DOHH2 (cell line): ENCODE data around the gene SLC7A5.

Experiments
- H3F3A ChIP-seq: fragments of 200-600 bp; sonication (generic), shearing (Covaris generic); 2 replicates; pipeline ENCODE4 v1.6.0; 2016; ENCODE audit warnings: antibody characterized with exemption, mild to moderate bottlenecking; ENCODE audit not compliant: control insufficient read depth, insufficient read depth
- H3K27ac ChIP-seq: fragments of 200-600 bp; sonication (generic); 2 replicates; pipeline ENCODE4 v1.5.1; 2014; ENCODE audit warnings: low read depth, mild to moderate bottlenecking, low read length, moderate library complexity
- H3K27me3 ChIP-seq: fragments of 200-600 bp; sonication (generic); 2 replicates; pipeline ENCODE4 v1.6.1; 2014; ENCODE audit warnings: mild to moderate bottlenecking, low read length, mixed read lengths; ENCODE audit not compliant: control insufficient read depth
- H3K36me3 ChIP-seq: fragments of 200-600 bp; sonication (generic); 2 replicates; pipeline ENCODE4 v1.6.1; 2014; ENCODE audit warnings: mild to moderate bottlenecking, low read length, moderate library complexity, mixed read lengths; ENCODE audit not compliant: control insufficient read depth
- H3K4me1 ChIP-seq: fragments of 200-600 bp; sonication (generic); 2 replicates; pipeline ENCODE4 v1.6.1; 2014; ENCODE audit warnings: mild to moderate bottlenecking, low read length, mixed read lengths; ENCODE audit not compliant: control insufficient read depth
- H3K4me2 ChIP-seq: fragments of 200-600 bp; sonication (generic); 2 replicates; pipeline ENCODE4 v1.6.0; 2014; ENCODE audit warnings: mild to moderate bottlenecking, low read length, moderate library complexity
- H3K4me3 ChIP-seq: fragments of 200-600 bp; sonication (generic); 2 replicates; pipeline ENCODE4 v1.5.1; 2014; ENCODE audit warnings: mild to moderate bottlenecking, low read length, mixed read lengths
- H3K79me2 ChIP-seq: fragments of 200-600 bp; sonication (generic); 2 replicates; pipeline ENCODE4 v1.6.1; 2014; ENCODE audit warnings: mild to moderate bottlenecking, low read length, mixed read lengths; ENCODE audit not compliant: control insufficient read depth
- H3K9me2 ChIP-seq: fragments of 200-600 bp; sonication (generic); replicated peaks from 2 replicates; pipeline ENCODE4 v1.6.1; 2014; ENCODE audit warnings: mild to moderate bottlenecking, low read length, mixed read lengths; ENCODE audit not compliant: control insufficient read depth
- H3K9me3 ChIP-seq: fragments of 200-600 bp; sonication (generic); 2 replicates; pipeline ENCODE4 v1.6.1; 2014; ENCODE audit warnings: antibody characterized with exemption, low read length, mixed read lengths; ENCODE audit not compliant: control insufficient read depth, insufficient read depth
- H4K20me1 ChIP-seq: fragments of 200-600 bp; sonication (generic); 2 replicates; pipeline ENCODE4 v1.6.0; 2014; ENCODE audit warnings: low read depth, mild to moderate bottlenecking, antibody characterized with exemption, low read length, moderate library complexity; ENCODE audit not compliant: control insufficient read depth, insufficient read depth
- CTCF ChIP-seq: fragments of 200-600 bp; sonication (generic); IDR thresholded peaks from one replicate; pipeline ENCODE4 v1.5.1; 2014; ENCODE audit warnings: antibody characterized with exemption, mild to moderate bottlenecking, low read depth, low read length; ENCODE audit not compliant: poor library complexity, severe bottlenecking
- EZH2phosphoT487 ChIP-seq: fragments of 200-600 bp; sonication (generic); IDR thresholded peaks from 2 replicates; pipeline ENCODE4 v1.6.1; 2017; ENCODE audit warnings: borderline replicate concordance, mild to moderate bottlenecking, antibody characterized with exemption, low read length, moderate library complexity, mixed read lengths

Gene SLC7A5

DNA sequence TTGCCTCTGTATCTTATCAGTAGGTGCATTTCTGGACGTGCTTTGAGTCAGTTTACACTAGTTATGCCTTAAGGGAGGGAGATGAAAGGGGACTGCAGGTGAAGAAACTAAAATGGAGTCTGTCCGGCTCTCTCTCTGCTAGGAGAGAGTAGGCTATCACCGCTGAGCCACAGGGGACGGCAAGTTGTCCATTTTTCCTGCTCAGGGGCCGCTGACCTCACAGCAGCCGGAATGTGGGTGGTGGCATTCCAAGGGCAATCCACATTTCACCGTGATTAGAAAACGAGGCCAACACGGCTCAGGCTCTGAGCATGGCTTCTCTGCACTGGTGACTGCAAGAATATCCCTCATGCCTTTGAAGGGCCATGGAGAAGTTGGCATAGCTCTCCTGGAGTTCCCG is 84.5 kb downstream of the SLC7A5 start:
- peaks cover 3% of the 10 kb centered on the region; the same call in 1 of the 2 replicates for H3K36me3 ChIP-seq
- H4K20me1 ChIP-seq = no peaks in the 10 kb centered on the region
- TF ChIP-seq CTCF (no peak), EZH2phosphoT487 (no peak)
- no peaks in the 10 kb centered on the region for H3K27me3 ChIP-seq
- no peaks in the 10 kb centered on the region for H3K9me2 ChIP-seq
- H3K79me2 ChIP-seq = no peaks in the 10 kb centered on the region
- H3K4me1 ChIP-seq = peaks cover 54% of the 10 kb centered on the region
- no peak overlapping the region for H3K27ac ChIP-seq
- H3F3A ChIP-seq = peaks cover 18% of the 10 kb centered on the region
- no peaks in the 10 kb centered on the region for H3K9me3 ChIP-seq
- no peak overlapping the region for H3K4me3 ChIP-seq
- no peak overlapping the region for H3K4me2 ChIP-seq

DNA sequence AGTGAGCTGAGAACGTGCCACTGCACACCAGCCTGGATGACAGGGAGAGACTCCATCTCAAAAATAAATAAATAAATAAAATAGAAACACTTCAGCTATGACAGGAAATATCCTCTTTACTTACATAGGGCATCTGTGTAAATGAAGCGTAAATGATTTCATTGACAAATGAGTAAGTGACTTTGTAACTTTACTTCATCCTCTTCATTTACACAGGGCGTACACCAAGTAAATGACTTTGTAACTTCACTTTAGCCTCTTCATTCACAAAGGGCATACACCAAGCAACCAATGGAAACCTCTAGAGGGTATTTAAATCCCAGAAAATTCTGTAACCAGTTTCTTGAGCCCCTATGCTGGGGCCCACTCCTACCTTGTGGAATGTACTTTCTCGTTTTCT is 87.3 kb downstream of the SLC7A5 start:
- Histone ChIP-seq H3F3A (peaks cover 21% of the 10 kb centered on the region), H3K4me1 (peaks cover 70% of the 10 kb centered on the region), H3K4me3 (peak overlapping the region; percentile 68), H3K27me3 (no peaks in the 10 kb centered on the region), H3K79me2 (peaks cover 5% of the 10 kb centered on the region; the same call in 1 of the 2 replicates), H3K4me2 (peak overlapping the region; percentile 86), H3K9me2 (no peaks in the 10 kb centered on the region), H3K27ac (peak overlapping the region; percentile 95), H3K9me3 (no peaks in the 10 kb centered on the region), H4K20me1 (no peaks in the 10 kb centered on the region), H3K36me3 (peaks cover 3% of the 10 kb centered on the region; the same call in 1 of the 2 replicates)
- TF ChIP-seq EZH2phosphoT487 (no peak), CTCF (no peak)

DNA sequence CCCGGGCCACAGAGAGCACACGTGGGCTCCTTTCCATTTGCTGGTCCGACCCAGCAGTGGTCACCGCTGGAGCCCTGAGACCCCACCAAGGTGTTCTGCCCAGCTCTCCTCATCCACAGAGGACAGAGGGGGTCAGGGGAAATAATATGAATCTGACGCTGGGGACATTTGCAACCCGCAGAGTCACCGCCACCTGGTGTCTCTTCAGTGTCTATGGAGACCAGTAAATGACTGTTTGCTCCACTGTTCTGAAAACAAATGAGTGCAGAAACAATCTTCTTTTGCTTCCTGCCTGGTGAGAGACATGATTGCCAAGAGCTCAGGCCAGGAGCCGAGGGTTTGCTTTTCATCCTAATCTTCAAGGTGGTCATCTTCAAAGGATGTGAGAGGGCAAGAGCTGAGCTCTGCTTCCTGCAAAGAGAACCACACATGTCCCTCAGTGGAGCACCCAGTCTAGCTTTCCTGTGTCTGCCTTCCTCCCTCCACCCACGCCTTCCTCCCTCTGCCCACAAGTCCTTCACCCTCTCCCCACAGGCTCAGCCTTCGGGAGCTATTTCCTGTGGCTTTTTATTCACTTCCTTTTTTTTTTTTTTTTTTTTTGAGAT is 88.8 kb downstream of the SLC7A5 start:
- no peaks in the 10 kb centered on the region for H3K9me2 ChIP-seq
- peaks cover 3% of the 10 kb centered on the region; the same call in 1 of the 2 replicates for H3K36me3 ChIP-seq
- H3K4me1 ChIP-seq = peaks cover 80% of the 10 kb centered on the region
- H3K4me2 ChIP-seq = peak overlapping the region; percentile 86
- H3K27ac ChIP-seq = peak overlapping the region; percentile 95
- no peaks in the 10 kb centered on the region for H3K9me3 ChIP-seq
- TF ChIP-seq EZH2phosphoT487 (no peak), CTCF (peak; percentile 44)
- peaks cover 5% of the 10 kb centered on the region; the same call in 1 of the 2 replicates for H3K79me2 ChIP-seq
- H3K27me3 ChIP-seq = no peaks in the 10 kb centered on the region
- H3K4me3 ChIP-seq = peak overlapping the region; percentile 68
- H4K20me1 ChIP-seq = no peaks in the 10 kb centered on the region
- peaks cover 21% of the 10 kb centered on the region for H3F3A ChIP-seq
